ENCODE results near the gene CASKIN1.
"Not testable (repeated sequence)": the region's sequence is repeated elsewhere in the genome, so short reads cannot be mapped to it uniquely, and the experiment has no call there.

Gene CASKIN1

GRCh38 chr16:2208308-2208707 is 11.9 kb upstream of the CASKIN1 start:
- no peak overlapping the region for H3K27ac Mint-ChIP-seq
- H3K9me3 Mint-ChIP-seq: no peaks in the 10 kb centered on the region
- peak overlapping the region; percentile 75 for H3K4me3 Mint-ChIP-seq
- no peak for ATAC-seq
- peaks cover 52% of the 10 kb centered on the region for H3K36me3 Mint-ChIP-seq
- no peak for DNase-seq (ENCODE audit: low spot score in 2 of 2)
- H3K4me1 Mint-ChIP-seq: peaks cover 47% of the 10 kb centered on the region

GRCh38 chr16:2207872-2208271 is 11.5 kb upstream of the CASKIN1 start:
- peaks cover 44% of the 10 kb centered on the region for H3K4me1 Mint-ChIP-seq
- ATAC-seq: no peak
- no peak for DNase-seq (ENCODE audit: low spot score in 2 of 2)
- H3K27ac Mint-ChIP-seq: peak overlapping the region; percentile 69
- peak overlapping the region; percentile 75 for H3K4me3 Mint-ChIP-seq
- H3K36me3 Mint-ChIP-seq: peaks cover 47% of the 10 kb centered on the region
- H3K9me3 Mint-ChIP-seq: no peaks in the 10 kb centered on the region

GRCh38 chr16:2206780-2207433 is 10.5 kb upstream of the CASKIN1 start:
- Mint-ChIP-seq H3K9me3 (no peaks in the 10 kb centered on the region), H3K4me1 (peaks cover 34% of the 10 kb centered on the region), H3K27ac (peak overlapping the region; percentile 80), H3K36me3 (peaks cover 39% of the 10 kb centered on the region), H3K4me3 (peak overlapping the region; percentile 75)
- ATAC-seq (no peak), DNase-seq (ENCODE audit: low spot score in 2 of 2) (no peak)

GRCh38 chr16:2206420-2206779 is 10.0 kb upstream of the CASKIN1 start:
- peaks cover 31% of the 10 kb centered on the region for H3K4me1 Mint-ChIP-seq
- no peaks in the 10 kb centered on the region for H3K9me3 Mint-ChIP-seq
- peak overlapping the region; percentile 75 for H3K4me3 Mint-ChIP-seq
- H3K36me3 Mint-ChIP-seq: peaks cover 34% of the 10 kb centered on the region
- DNase-seq (ENCODE audit: low spot score in 2 of 2): no peak
- peak overlapping the region; percentile 80 for H3K27ac Mint-ChIP-seq
- ATAC-seq: no peak

GRCh38 chr16:2205967-2206313 is 9.5 kb upstream of the CASKIN1 start:
- H3K27ac Mint-ChIP-seq: peak overlapping the region; percentile 80
- peaks cover 34% of the 10 kb centered on the region for H3K36me3 Mint-ChIP-seq
- H3K9me3 Mint-ChIP-seq: no peaks in the 10 kb centered on the region
- DNase-seq (ENCODE audit: low spot score in 2 of 2): no peak
- peaks cover 31% of the 10 kb centered on the region for H3K4me1 Mint-ChIP-seq
- peak overlapping the region; percentile 75 for H3K4me3 Mint-ChIP-seq
- ATAC-seq: peak; percentile 3

- DNase-seq (ENCODE audit: low spot score in 2 of 2) (peak; percentile 97), ATAC-seq (peak; percentile 90)
- H3K36me3 Mint-ChIP-seq: peaks cover 32% of the 10 kb centered on the region
- peaks cover 31% of the 10 kb centered on the region for H3K4me1 Mint-ChIP-seq
- peak within 1 kb of the TSS; percentile 80 for H3K27ac Mint-ChIP-seq
- no peaks in the 10 kb centered on the region for H3K9me3 Mint-ChIP-seq
- peak within 1 kb of the TSS; percentile 75 for H3K4me3 Mint-ChIP-seq
Measured at GRCh38 chr16:2205104-2205966, 8.9 kb upstream of the CASKIN1 start, which contains the start of gene MLST8. TSS of gene MLST8 (plus strand) at chr16:2205454. CDS start at chr16:2206086, 632 bp downstream.

GRCh38 chr16:2204416-2205103 is 8.2 kb upstream of the CASKIN1 start:
- Mint-ChIP-seq H3K4me1 (peaks cover 31% of the 10 kb centered on the region), H3K36me3 (peaks cover 27% of the 10 kb centered on the region)
- ATAC-seq: no peak

GRCh38 chr16:2203119-2203688 is 6.8 kb upstream of the CASKIN1 start:
- H3K9me3 Mint-ChIP-seq; ATAC-seq; DNase-seq (ENCODE audit: low spot score in 2 of 2); H3K27ac Mint-ChIP-seq: not testable (repeated sequence)
- Mint-ChIP-seq H3K4me3 (peak overlapping the region; percentile 75), H3K36me3 (peaks cover 20% of the 10 kb centered on the region), H3K4me1 (peaks cover 31% of the 10 kb centered on the region)

More at GRCh38 chr16:2204416-2205103, 8.2 kb upstream of the CASKIN1 start:
- DNase-seq (ENCODE audit: low spot score in 2 of 2): no peak
- Mint-ChIP-seq H3K4me3 (peak overlapping the region; percentile 75), H3K27ac (peak overlapping the region; percentile 80), H3K9me3 (no peaks in the 10 kb centered on the region)

GRCh38 chr16:2200313-2200712 is 3.9 kb upstream of the CASKIN1 start:
- no peak for ATAC-seq
- no peak overlapping the region for H3K4me3 Mint-ChIP-seq
- H3K36me3 Mint-ChIP-seq: peaks cover 7% of the 10 kb centered on the region
- peaks cover 14% of the 10 kb centered on the region for H3K4me1 Mint-ChIP-seq
- H3K9me3 Mint-ChIP-seq: no peaks in the 10 kb centered on the region
- DNase-seq (ENCODE audit: low spot score in 2 of 2): no peak
- H3K27ac Mint-ChIP-seq: no peak overlapping the region

GRCh38 chr16:2199621-2200139 is 3.3 kb upstream of the CASKIN1 start:
- ATAC-seq (no peak), DNase-seq (ENCODE audit: low spot score in 2 of 2) (no peak)
- Mint-ChIP-seq H3K4me1 (peaks cover 17% of the 10 kb centered on the region), H3K36me3 (peaks cover 6% of the 10 kb centered on the region), H3K4me3 (no peak overlapping the region), H3K27ac (no peak overlapping the region), H3K9me3 (no peaks in the 10 kb centered on the region)

GRCh38 chr16:2199095-2199494 is 2.7 kb upstream of the CASKIN1 start:
- DNase-seq (ENCODE audit: low spot score in 2 of 2): no peak
- Mint-ChIP-seq H3K9me3 (no peaks in the 10 kb centered on the region), H3K4me1 (peaks cover 12% of the 10 kb centered on the region), H3K4me3 (no peak overlapping the region), H3K36me3 (peaks cover under 1% of the 10 kb centered on the region), H3K27ac (no peak overlapping the region)
- ATAC-seq: no peak

GRCh38 chr16:2198283-2198682 is 1.9 kb upstream of the CASKIN1 start:
- Mint-ChIP-seq H3K27ac (no peak overlapping the region), H3K4me1 (peaks cover 7% of the 10 kb centered on the region), H3K36me3 (no peaks in the 10 kb centered on the region), H3K9me3 (no peaks in the 10 kb centered on the region), H3K4me3 (peak overlapping the region; percentile 55)
- ATAC-seq (no peak), DNase-seq (ENCODE audit: low spot score in 2 of 2) (no peak)

- H3K9me3 Mint-ChIP-seq: no peaks in the 10 kb centered on the region
- H3K27ac Mint-ChIP-seq: no peak overlapping the region
- peak overlapping the region; percentile 55 for H3K4me3 Mint-ChIP-seq
- ATAC-seq (no peak), DNase-seq (ENCODE audit: low spot score in 2 of 2) (no peak)
- H3K36me3 Mint-ChIP-seq: no peaks in the 10 kb centered on the region
- H3K4me1 Mint-ChIP-seq: peaks cover 6% of the 10 kb centered on the region
Measured at GRCh38 chr16:2197765-2198164, 1.4 kb upstream of the CASKIN1 start.

GRCh38 chr16:2196981-2197511 is 641 bp upstream of the CASKIN1 start:
- Mint-ChIP-seq H3K4me1 (peaks cover 6% of the 10 kb centered on the region), H3K36me3 (no peaks in the 10 kb centered on the region), H3K27ac (no peak overlapping the region), H3K4me3 (peak overlapping the region; percentile 55), H3K9me3 (no peaks in the 10 kb centered on the region)
- no peak for DNase-seq (ENCODE audit: low spot score in 2 of 2)
- ATAC-seq: no peak

Measured in stimulated activated effector memory CD8-positive, alpha-beta T cell treated with anti-CD3 and anti-CD28 coated beads, Interleukin-12 subunit alpha, Interleukin-12 subunit beta, amount 100 ng/mL, for 72 hours (primary cell).